ENCODE data around the gene DDC. TPM values are rescaled to one million over a fixed set of nuclear protein-coding genes. Genes with fewer than 3 reads are reported as not detected.

Gene DDC
- total RNA-seq = not detected in 2 replicates

GRCh38 chr7:50564640-50565558 lies at the start of gene DDC:
Gene DDC (minus strand): TSS chr7:50565405. CDS start chr7:50544085, 21,320 bp downstream.

GRCh38 chr7:50449881-50450589 lies 115.2 kb downstream of the DDC start, which contains the start of gene FIGNL1:
Gene FIGNL1 (minus strand): TSS chr7:50450350. CDS start chr7:50447287, 3,063 bp downstream.

Other genes starting within 250 kb of the DDC start
- gene FIGNL1, start 115.1 kb downstream of the DDC start, total RNA-seq = 9.6 and 12.1 TPM in 2 replicates
- 57.1 and 63.6 TPM in 2 replicates for gene GRB10, start 217.5 kb upstream of the DDC start, total RNA-seq

Data from smooth muscle cell of the pulmonary artery (primary cell).